Activated T-helper 1 cell treated with anti-CD3 and anti-CD28 coated beads, Interleukin-12 subunit alpha, Interleukin-12 subunit beta, Interleukin-2, Interleukin-4 antibody, amounts not matched to agents 30 ng/mL and 10 ng/mL and 1 ng/mL, durations not matched to agents 14 hours and 24 hours and 36 hours (primary cell): ENCODE measurements around the gene KLHDC7B. TPM values are rescaled to one million over a fixed set of nuclear protein-coding genes. Genes with fewer than 3 reads are reported as not detected.
A peak's percentile ranks its signal among the peaks of the same experiment; 100 is the strongest.

ENCODE experiments used
- DNase-seq: peaks from one replicate; pipeline ENCODE4 v3.0.0; 2021; ENCODE audit warnings: low spot score
- H3K27ac Mint-ChIP-seq: one replicate; pipeline ENCODE4 v1.8.0; 2021; ENCODE audit warnings: mild to moderate bottlenecking, mixed read lengths
- H3K27me3 Mint-ChIP-seq: one replicate; pipeline ENCODE4 v1.8.0; 2022; ENCODE audit warnings: mild to moderate bottlenecking, moderate library complexity, mixed read lengths; ENCODE audit not compliant: insufficient read depth
- H3K36me3 Mint-ChIP-seq: one replicate; pipeline ENCODE4 v1.8.0; 2021; ENCODE audit warnings: low read depth, mixed read lengths
- H3K4me1 Mint-ChIP-seq: one replicate; pipeline ENCODE4 v1.8.0; 2021; ENCODE audit warnings: low read depth, mixed read lengths
- H3K4me3 Mint-ChIP-seq: one replicate; pipeline ENCODE4 v1.8.0; 2021; ENCODE audit warnings: mild to moderate bottlenecking, moderate library complexity, mixed read lengths
- H3K9me3 Mint-ChIP-seq: one replicate; pipeline ENCODE4 v1.8.0; 2021; ENCODE audit warnings: mixed read lengths
- intact Hi-C: fragments of 100-400 bp; cut with micrococcal nuclease; formaldehyde crosslinking; loops from one replicate; pipeline ENCODE4 v1.15.1; 2024
- total RNA-seq: library from RNA; stranded (reverse); gene quantifications from 2 replicates; pipeline ENCODE4 v1.2.3, GENCODE V29; 2022

Gene KLHDC7B
- total RNA-seq, result 5.5 TPM in 2 replicates

GRCh38 chr22:50545522-50546325, at the start of gene KLHDC7B:
Gene KLHDC7B, plus strand, starts transcription at chr22:50545899. Its CDS starts 345 bp downstream, at chr22:50546244.
- Mint-ChIP-seq H3K36me3 (peaks cover 1% of the 10 kb centered on the region), H3K4me3 (peak within 1 kb of the TSS; percentile 59), H3K27me3 (no peaks in the 10 kb centered on the region), H3K9me3 (no peaks in the 10 kb centered on the region), H3K4me1 (peaks cover 47% of the 10 kb centered on the region), H3K27ac (peak within 1 kb of the TSS; percentile 84)
- intact Hi-C loops, result loop anchor here (2.0 kb wide), 1 partner anchor 15 kb away; the partner anchor contains the start of gene TYMP
- DNase-seq, result no peak

- intact Hi-C loops, result loop anchor here (5.0 kb wide), 1 partner anchor 255 kb away; no protein-coding TSS in a partner anchor
- Mint-ChIP-seq H3K36me3 (no peaks in the 10 kb centered on the region), H3K4me3 (no peak overlapping the region), H3K27ac (no peak overlapping the region), H3K27me3 (peaks cover 13% of the 10 kb centered on the region), H3K9me3 (no peaks in the 10 kb centered on the region), H3K4me1 (peaks cover 10% of the 10 kb centered on the region)
- no peak for DNase-seq
Observed at GRCh38 chr22:50497093-50497492, 48.6 kb upstream of the KLHDC7B start.

- Mint-ChIP-seq H3K36me3 (no peaks in the 10 kb centered on the region), H3K27me3 (peaks cover 10% of the 10 kb centered on the region)
Observed at GRCh38 chr22:50498322-50498890, 47.3 kb upstream of the KLHDC7B start.

GRCh38 chr22:50500452-50500851, 45.2 kb upstream of the KLHDC7B start:
- no peak overlapping the region for H3K4me3 Mint-ChIP-seq
- no peak overlapping the region for H3K27ac Mint-ChIP-seq
- H3K36me3 Mint-ChIP-seq, result no peaks in the 10 kb centered on the region
- peaks cover 10% of the 10 kb centered on the region for H3K4me1 Mint-ChIP-seq
- intact Hi-C loops, result no loop called here
- DNase-seq, result no peak
- H3K9me3 Mint-ChIP-seq, result no peaks in the 10 kb centered on the region
- peaks cover 7% of the 10 kb centered on the region for H3K27me3 Mint-ChIP-seq

More at GRCh38 chr22:50498322-50498890, 47.3 kb upstream of the KLHDC7B start:
- Mint-ChIP-seq H3K27ac (no peak overlapping the region), H3K4me3 (no peak overlapping the region), H3K9me3 (no peaks in the 10 kb centered on the region), H3K4me1 (peaks cover 10% of the 10 kb centered on the region)
- DNase-seq, result peak; percentile 61
- intact Hi-C loops, result loop anchor here (2.0 to 5.0 kb wide), 3 partner anchors 42 to 350 kb away; no protein-coding TSS in a partner anchor

GRCh38 chr22:50502096-50502495, 43.6 kb upstream of the KLHDC7B start:
- Mint-ChIP-seq H3K9me3 (no peaks in the 10 kb centered on the region), H3K36me3 (peaks cover 4% of the 10 kb centered on the region)

GRCh38 chr22:50502628-50503474, 42.8 kb upstream of the KLHDC7B start:
- peaks cover 3% of the 10 kb centered on the region for H3K27me3 Mint-ChIP-seq
- intact Hi-C loops, result no loop called here
- H3K36me3 Mint-ChIP-seq, result peaks cover 4% of the 10 kb centered on the region

More at GRCh38 chr22:50502096-50502495, 43.6 kb upstream of the KLHDC7B start:
- Mint-ChIP-seq H3K4me1 (peaks cover 10% of the 10 kb centered on the region), H3K27me3 (peaks cover 5% of the 10 kb centered on the region), H3K27ac (no peak overlapping the region), H3K4me3 (no peak overlapping the region)
- intact Hi-C loops, result no loop called here
- DNase-seq, result no peak

GRCh38 chr22:50503475-50504145, 42.1 kb upstream of the KLHDC7B start:
- Mint-ChIP-seq H3K27me3 (no peaks in the 10 kb centered on the region), H3K4me1 (peaks cover 4% of the 10 kb centered on the region), H3K4me3 (no peak overlapping the region), H3K9me3 (no peaks in the 10 kb centered on the region), H3K27ac (no peak overlapping the region), H3K36me3 (peaks cover 4% of the 10 kb centered on the region)
- intact Hi-C loops, result no loop called here
- DNase-seq, result no peak

More at GRCh38 chr22:50502628-50503474, 42.8 kb upstream of the KLHDC7B start:
- no peak for DNase-seq
- Mint-ChIP-seq H3K9me3 (no peaks in the 10 kb centered on the region), H3K27ac (no peak overlapping the region), H3K4me1 (peaks cover 10% of the 10 kb centered on the region), H3K4me3 (no peak overlapping the region)

GRCh38 chr22:50504369-50505211, 41.1 kb upstream of the KLHDC7B start:
- H3K4me3 Mint-ChIP-seq, result peak overlapping the region; percentile 59
- H3K27me3 Mint-ChIP-seq, result no peaks in the 10 kb centered on the region
- no peaks in the 10 kb centered on the region for H3K9me3 Mint-ChIP-seq
- intact Hi-C loops, result no loop called here
- peaks cover 11% of the 10 kb centered on the region for H3K4me1 Mint-ChIP-seq
- H3K27ac Mint-ChIP-seq, result no peak overlapping the region
- H3K36me3 Mint-ChIP-seq, result peaks cover 7% of the 10 kb centered on the region
- DNase-seq, result no peak

GRCh38 chr22:50505276-50505775, 40.4 kb upstream of the KLHDC7B start:
- no peak for DNase-seq
- Mint-ChIP-seq H3K27me3 (no peaks in the 10 kb centered on the region), H3K36me3 (peaks cover 7% of the 10 kb centered on the region), H3K27ac (no peak overlapping the region), H3K9me3 (no peaks in the 10 kb centered on the region), H3K4me3 (peak overlapping the region; percentile 59), H3K4me1 (peaks cover 13% of the 10 kb centered on the region)
- intact Hi-C loops, result no loop called here

- Mint-ChIP-seq H3K4me1 (peaks cover 13% of the 10 kb centered on the region), H3K9me3 (no peaks in the 10 kb centered on the region), H3K27me3 (no peaks in the 10 kb centered on the region), H3K27ac (no peak overlapping the region), H3K4me3 (peak overlapping the region; percentile 96), H3K36me3 (peaks cover 7% of the 10 kb centered on the region)
- intact Hi-C loops, result no loop called here
- no peak for DNase-seq
Observed at GRCh38 chr22:50505776-50506610, 39.7 kb upstream of the KLHDC7B start.
